Mononuclear cell (primary cell): Measurements from ENCODE around the gene FAM3A. TPM values are rescaled to one million over a fixed set of nuclear protein-coding genes. Genes with fewer than 3 reads are reported as not detected.
"Not testable (repeated sequence)": the region's sequence is repeated elsewhere in the genome, so short reads cannot be mapped to it uniquely, and the experiment has no call there.

ENCODE experiments used
- H3K27me3 ChIP-seq: 2 replicates; pipeline ENCODE4 v1.6.0; 2011; ENCODE audit warnings: low read length, control low read depth; ENCODE audit not compliant: insufficient read depth
- H3K4me1 ChIP-seq: 2 replicates; pipeline ENCODE4 v1.5.1; 2011; ENCODE audit warnings: mild to moderate bottlenecking, low read length, control low read depth; ENCODE audit not compliant: insufficient read depth
- H3K4me3 ChIP-seq: 2 replicates; pipeline ENCODE4 v1.5.1; 2011; ENCODE audit warnings: mild to moderate bottlenecking, low read length, moderate library complexity
- H3K9me3 ChIP-seq: 2 replicates; pipeline ENCODE4 v1.5.1; 2011; ENCODE audit warnings: low read depth, mild to moderate bottlenecking, control low read depth, low read length
- total RNA-seq: library from RNA; depleted of rRNA; stranded (reverse); fragments of >200 nt; gene quantifications from one replicate; pipeline ENCODE4 v1.2.3, GENCODE V29; 2012

The FAM3A gene
- total RNA-seq, 1 donor = 12.8 TPM

- H3K27me3 ChIP-seq = no peaks in the 10 kb centered on the region
- H3K4me1 ChIP-seq = peaks cover 15% of the 10 kb centered on the region
- H3K4me3 ChIP-seq = no peak overlapping the region
- no peaks in the 10 kb centered on the region for H3K9me3 ChIP-seq
These were observed 1.2 kb upstream of the FAM3A start for GRCh38 chrX:154517101-154517781.

- no peaks in the 10 kb centered on the region for H3K27me3 ChIP-seq
- H3K4me3 ChIP-seq = peak overlapping the region; percentile 43
- H3K4me1 ChIP-seq = peaks cover 15% of the 10 kb centered on the region
- no peaks in the 10 kb centered on the region for H3K9me3 ChIP-seq
These were observed 646 bp upstream of the FAM3A start for GRCh38 chrX:154516656-154517100.

- Histone ChIP-seq H3K9me3 (no peaks in the 10 kb centered on the region), H3K4me1 (peaks cover 15% of the 10 kb centered on the region), H3K4me3 (peak overlapping the region; percentile 58), H3K27me3 (no peaks in the 10 kb centered on the region)
These were observed 704 bp downstream of the FAM3A start for GRCh38 chrX:154515090-154515965.

- H3K4me1 ChIP-seq = peaks cover 15% of the 10 kb centered on the region
- no peaks in the 10 kb centered on the region for H3K27me3 ChIP-seq
- H3K9me3 ChIP-seq = no peaks in the 10 kb centered on the region
- H3K4me3 ChIP-seq = no peak overlapping the region
These were observed 2.3 kb downstream of the FAM3A start for GRCh38 chrX:154513716-154514115.

GRCh38 chrX:154512879-154513553 is 3.0 kb downstream of the FAM3A start:
- H3K4me3 ChIP-seq = no peak overlapping the region
- no peaks in the 10 kb centered on the region for H3K9me3 ChIP-seq
- H3K27me3 ChIP-seq = no peaks in the 10 kb centered on the region
- peaks cover 15% of the 10 kb centered on the region for H3K4me1 ChIP-seq

GRCh38 chrX:154511761-154512160 is 4.3 kb downstream of the FAM3A start:
- Histone ChIP-seq H3K9me3 (no peaks in the 10 kb centered on the region), H3K4me3 (no peak overlapping the region), H3K27me3 (no peaks in the 10 kb centered on the region), H3K4me1 (peaks cover 12% of the 10 kb centered on the region)

GRCh38 chrX:154509455-154509854 is 6.6 kb downstream of the FAM3A start:
- Histone ChIP-seq H3K4me3 (no peak overlapping the region), H3K27me3 (no peaks in the 10 kb centered on the region), H3K4me1 (no peaks in the 10 kb centered on the region), H3K9me3 (no peaks in the 10 kb centered on the region)

- H3K9me3 ChIP-seq = no peaks in the 10 kb centered on the region
- no peaks in the 10 kb centered on the region for H3K27me3 ChIP-seq
- H3K4me1 ChIP-seq = no peaks in the 10 kb centered on the region
- no peak overlapping the region for H3K4me3 ChIP-seq
These were observed 7.7 kb downstream of the FAM3A start for GRCh38 chrX:154508384-154508745.

- Histone ChIP-seq H3K4me1 (no peaks in the 10 kb centered on the region), H3K9me3 (no peaks in the 10 kb centered on the region), H3K4me3 (no peak overlapping the region), H3K27me3 (no peaks in the 10 kb centered on the region)
These were observed 8.2 kb downstream of the FAM3A start for GRCh38 chrX:154507673-154508383.

- Histone ChIP-seq H3K9me3 (no peaks in the 10 kb centered on the region), H3K27me3 (no peaks in the 10 kb centered on the region), H3K4me3 (no peak overlapping the region), H3K4me1 (no peaks in the 10 kb centered on the region)
These were observed 9.3 kb downstream of the FAM3A start for GRCh38 chrX:154506483-154507332.

GRCh38 chrX:154505734-154506133 is 10.3 kb downstream of the FAM3A start:
- Histone ChIP-seq H3K27me3 (no peaks in the 10 kb centered on the region), H3K9me3 (no peaks in the 10 kb centered on the region), H3K4me1 (no peaks in the 10 kb centered on the region), H3K4me3 (no peak overlapping the region)

GRCh38 chrX:154502989-154503388 is 13.0 kb downstream of the FAM3A start:
- Histone ChIP-seq H3K4me3 (no peak overlapping the region), H3K9me3 (no peaks in the 10 kb centered on the region), H3K27me3 (no peaks in the 10 kb centered on the region), H3K4me1 (no peaks in the 10 kb centered on the region)

GRCh38 chrX:154502098-154502497 is 13.9 kb downstream of the FAM3A start:
- Histone ChIP-seq H3K4me1 (no peaks in the 10 kb centered on the region), H3K27me3 (no peaks in the 10 kb centered on the region), H3K4me3 (no peak overlapping the region), H3K9me3 (no peaks in the 10 kb centered on the region)

GRCh38 chrX:154501423-154501822 is 14.6 kb downstream of the FAM3A start:
- not testable (repeated sequence) for H3K4me1 ChIP-seq, H3K27me3 ChIP-seq, H3K4me3 ChIP-seq, H3K9me3 ChIP-seq
